CD14-positive monocyte (primary cell): Measurements from ENCODE around the gene BMP7. TPM values are rescaled to one million over a fixed set of nuclear protein-coding genes. Genes with fewer than 3 reads are reported as not detected.

ENCODE experiments used
- DNase-seq, 3 donors: peaks; one replicate each; pipeline ENCODE4 v3.0.0-alpha.2; 2011 to 2022
- H2AFZ ChIP-seq: 2 replicates; pipeline ENCODE4 v1.6.0; 2012; ENCODE audit warnings: mild to moderate bottlenecking, low read depth, low read length, inconsistent platforms; ENCODE audit not compliant: insufficient read depth, poor library complexity, severe bottlenecking
- H3K27ac ChIP-seq, 2 donors: 1 replicate in 1 of 2; 2 replicates in 1 of 2; pipeline ENCODE4 v1.5.1; 2012 to 2013; ENCODE audit warnings: low read length in 2 of 2, control low read depth in 1 of 2, inconsistent platforms in 1 of 2, low read depth in 1 of 2, mild to moderate bottlenecking in 1 of 2
- H3K27me3 ChIP-seq, 2 donors: one replicate each; pipeline versions ENCODE4 v1.6.0 to v1.6.1; 2011 to 2013; ENCODE audit warnings: low read length in 2 of 2; ENCODE audit not compliant: control insufficient read depth in 2 of 2, insufficient read depth in 2 of 2
- H3K36me3 ChIP-seq, 2 donors: replicated peaks in 1 of 2; 1 replicate in 1 of 2; 2 replicates in 1 of 2; pipeline versions ENCODE4 v1.5.1 to v1.6.1; 2012 to 2013; ENCODE audit warnings: low read length in 2 of 2, control low read depth in 1 of 2, inconsistent platforms in 1 of 2, mild to moderate bottlenecking in 1 of 2; ENCODE audit not compliant: insufficient read depth in 2 of 2, control insufficient read depth in 1 of 2
- H3K4me1 ChIP-seq, 2 donors: 1 replicate in 1 of 2; 2 replicates in 1 of 2; pipeline versions ENCODE4 v1.5.1 to v1.6.1; 2012 to 2013; ENCODE audit warnings: low read length in 2 of 2, control low read depth in 1 of 2, inconsistent platforms in 1 of 2, mild to moderate bottlenecking in 1 of 2, moderate library complexity in 1 of 2; ENCODE audit not compliant: insufficient read depth in 2 of 2, control insufficient read depth in 1 of 2
- H3K4me2 ChIP-seq: replicated peaks from 2 replicates; pipeline ENCODE3; 2012; ENCODE audit warnings: low read length, moderate library complexity, mild to moderate bottlenecking; ENCODE audit not compliant: poor library complexity, severe bottlenecking; ENCODE audit errors: extremely low read depth
- H3K4me3 ChIP-seq, 3 experiments: fragments of 200-600 bp in 1 of 3; sonication (generic) in 1 of 3; replicated peaks in 1 of 3; 1 replicate in 2 of 3; 2 replicates in 1 of 3; pipeline ENCODE4 v1.5.1; 2011 to 2013; ENCODE audit warnings: low read length in 3 of 3, mild to moderate bottlenecking in 3 of 3, control low read depth in 2 of 3, low read depth in 2 of 3, inconsistent platforms in 1 of 3, moderate library complexity in 1 of 3
- H3K79me2 ChIP-seq: 2 replicates; pipeline ENCODE4 v1.6.0; 2012; ENCODE audit warnings: mild to moderate bottlenecking, control low read depth, inconsistent platforms, low read length, moderate library complexity; ENCODE audit not compliant: insufficient read depth
- H3K9ac ChIP-seq: 2 replicates; pipeline ENCODE4 v1.6.0; 2017; ENCODE audit warnings: low read length, mild to moderate bottlenecking; ENCODE audit not compliant: insufficient read depth, poor library complexity, severe bottlenecking
- H3K9me3 ChIP-seq, 2 donors: replicated peaks in 1 of 2; 1 replicate in 1 of 2; 2 replicates in 1 of 2; pipeline versions ENCODE4 v1.5.1 to v1.6.1; 2012 to 2013; ENCODE audit warnings: low read length in 2 of 2, control low read depth in 1 of 2; ENCODE audit not compliant: control insufficient read depth in 1 of 2, insufficient read depth in 1 of 2
- H4K20me1 ChIP-seq: 2 replicates; pipeline ENCODE4 v1.6.0; 2012; ENCODE audit warnings: mild to moderate bottlenecking, low read length, control low read depth, moderate library complexity; ENCODE audit not compliant: insufficient read depth
- H3K27ac Mint-ChIP-seq, 7 donors: one replicate each; pipeline ENCODE4 v1.8.0; 2020; ENCODE audit warnings: mild to moderate bottlenecking in 7 of 7, mixed read lengths in 7 of 7, moderate library complexity in 6 of 7, inconsistent platforms in 2 of 7
- H3K27me3 Mint-ChIP-seq, 3 donors: one replicate each; pipeline ENCODE4 v1.8.0; 2021 to 2022; ENCODE audit warnings: low read depth in 3 of 3, mild to moderate bottlenecking in 3 of 3, mixed read lengths in 3 of 3, moderate library complexity in 3 of 3, inconsistent platforms in 1 of 3
- H3K36me3 Mint-ChIP-seq, 2 donors: one replicate each; pipeline ENCODE4 v1.8.0; 2020; ENCODE audit warnings: mixed read lengths in 2 of 2, inconsistent platforms in 1 of 2, mild to moderate bottlenecking in 1 of 2
- H3K4me1 Mint-ChIP-seq: one replicate; pipeline ENCODE4 v1.8.0; 2020; ENCODE audit warnings: mild to moderate bottlenecking, mixed read lengths
- H3K4me3 Mint-ChIP-seq, 2 donors: one replicate each; pipeline ENCODE4 v1.8.0; 2020; ENCODE audit warnings: mild to moderate bottlenecking in 2 of 2, mixed read lengths in 2 of 2, moderate library complexity in 1 of 2
- H3K9me3 Mint-ChIP-seq, 7 donors: one replicate each; pipeline ENCODE4 v1.8.0; 2020 to 2022; ENCODE audit warnings: mixed read lengths in 7 of 7, mild to moderate bottlenecking in 6 of 7, moderate library complexity in 6 of 7, inconsistent platforms in 2 of 7
- WGBS: methylation state at CpG from one replicate; pipeline ENCODE4 v1.1.5; 2013; ENCODE audit warnings: missing lambda C conversion rate; ENCODE audit not compliant: insufficient coverage; 5-methylcytosine and 5-hydroxymethylcytosine counted together
- intact Hi-C, 2 donors: fragments of 100-400 bp; cut with micrococcal nuclease; formaldehyde crosslinking; loops; one replicate each; pipeline versions ENCODE4 v1.15.0 to v1.15.1; 2023
- polyA plus RNA-seq, 3 donors: library from polyadenylated mRNA; depleted of rRNA in 1 of 3; unstranded in 2 of 3; stranded (reverse) in 1 of 3; fragments of 300-500 nt in 2 of 3; fragments of >200 nt in 1 of 3; fragmentation: Illumina TruSeq in 2 of 3; gene quantifications; 1 replicate in 2 of 3; 2 replicates in 1 of 3; pipeline ENCODE4 v1.2.3, GENCODE V29; 2012 to 2021
- TF ChIP-seq, protein P1 (sequence below): fragments of 200-600 bp; IDR thresholded peaks from one replicate; pipeline ENCODE4 v1.8.0; 2022; ENCODE audit warnings: antibody characterized with exemption, mild to moderate bottlenecking

The BMP7 gene
- polyA plus RNA-seq, 3 donors: not detected

DNA sequence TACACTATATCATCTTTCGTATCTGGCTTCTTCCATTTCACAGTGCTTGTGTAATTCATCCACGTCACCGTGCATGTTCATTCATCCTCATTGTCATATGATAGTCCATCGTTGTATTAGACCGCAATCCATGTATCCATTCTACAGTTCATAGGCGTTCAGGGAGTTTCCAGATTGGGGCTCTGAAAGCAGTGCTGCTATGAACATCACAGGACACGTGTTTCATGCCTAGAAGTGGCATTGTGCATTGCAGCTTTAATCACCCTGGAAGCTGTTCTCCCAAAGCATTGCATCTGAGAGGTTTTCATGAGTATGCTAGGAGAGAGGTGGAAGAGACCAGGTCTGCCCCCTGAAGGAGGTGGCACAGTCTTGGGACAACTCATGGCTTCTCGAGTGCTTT lies 35.3 kb downstream of the BMP7 start:
- 77% methylated on average over 5 of the region's 8 CpGs for WGBS
- no peak overlapping the region for H3K4me3 ChIP-seq
- H3K27me3 Mint-ChIP-seq: peaks cover 7 to 20% (median 12%) of the 10 kb centered on the region in 3 donors

GRCh38 chr20:57230247-57230646 lies 36.2 kb downstream of the BMP7 start:
- Mint-ChIP-seq H3K4me1 (no peaks in the 10 kb centered on the region), H3K27me3 (peaks cover 7 to 15% (median 7%) of the 10 kb centered on the region in 3 donors), H3K4me3 (no peak overlapping the region), H3K36me3 (no peaks in the 10 kb centered on the region), H3K27ac (no peak overlapping the region), H3K9me3 (no peaks in the 10 kb centered on the region)
- TF ChIP-seq, protein P1, sequence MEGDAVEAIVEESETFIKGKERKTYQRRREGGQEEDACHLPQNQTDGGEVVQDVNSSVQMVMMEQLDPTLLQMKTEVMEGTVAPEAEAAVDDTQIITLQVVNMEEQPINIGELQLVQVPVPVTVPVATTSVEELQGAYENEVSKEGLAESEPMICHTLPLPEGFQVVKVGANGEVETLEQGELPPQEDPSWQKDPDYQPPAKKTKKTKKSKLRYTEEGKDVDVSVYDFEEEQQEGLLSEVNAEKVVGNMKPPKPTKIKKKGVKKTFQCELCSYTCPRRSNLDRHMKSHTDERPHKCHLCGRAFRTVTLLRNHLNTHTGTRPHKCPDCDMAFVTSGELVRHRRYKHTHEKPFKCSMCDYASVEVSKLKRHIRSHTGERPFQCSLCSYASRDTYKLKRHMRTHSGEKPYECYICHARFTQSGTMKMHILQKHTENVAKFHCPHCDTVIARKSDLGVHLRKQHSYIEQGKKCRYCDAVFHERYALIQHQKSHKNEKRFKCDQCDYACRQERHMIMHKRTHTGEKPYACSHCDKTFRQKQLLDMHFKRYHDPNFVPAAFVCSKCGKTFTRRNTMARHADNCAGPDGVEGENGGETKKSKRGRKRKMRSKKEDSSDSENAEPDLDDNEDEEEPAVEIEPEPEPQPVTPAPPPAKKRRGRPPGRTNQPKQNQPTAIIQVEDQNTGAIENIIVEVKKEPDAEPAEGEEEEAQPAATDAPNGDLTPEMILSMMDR: no peak
- H3K79me2 ChIP-seq: no peaks in the 10 kb centered on the region
- no peaks in the 10 kb centered on the region for H3K9me3 ChIP-seq
- no peak overlapping the region for H2AFZ ChIP-seq
- no peak overlapping the region for H3K27ac ChIP-seq
- no peaks in the 10 kb centered on the region for H3K4me1 ChIP-seq
- H3K4me2 ChIP-seq: no peak overlapping the region
- no peak overlapping the region for H3K4me3 ChIP-seq
- 78% methylated on average over 6 of the region's 8 CpGs for WGBS
- no peak for DNase-seq
- intact Hi-C loops: no loop called here
- no peaks in the 10 kb centered on the region for H3K36me3 ChIP-seq
- no peak overlapping the region for H3K9ac ChIP-seq
- H3K27me3 ChIP-seq: no peaks in the 10 kb centered on the region
- no peaks in the 10 kb centered on the region for H4K20me1 ChIP-seq

More for the DNA sequence above, 35.3 kb downstream of the BMP7 start:
- Histone ChIP-seq H2AFZ (no peak overlapping the region), H3K27ac (no peak overlapping the region), H3K4me1 (no peaks in the 10 kb centered on the region), H4K20me1 (no peaks in the 10 kb centered on the region), H3K79me2 (no peaks in the 10 kb centered on the region), H3K4me2 (no peak overlapping the region), H3K9ac (no peak overlapping the region), H3K9me3 (no peaks in the 10 kb centered on the region), H3K27me3 (no peaks in the 10 kb centered on the region), H3K36me3 (no peaks in the 10 kb centered on the region)
- TF ChIP-seq, protein P1: no peak
- no peak overlapping the region for H3K4me3 Mint-ChIP-seq
- intact Hi-C loops: no loop called here
- peaks cover 0 to 2% (median 0%) of the 10 kb centered on the region in 7 donors for H3K9me3 Mint-ChIP-seq
- DNase-seq: no peak
- H3K4me1 Mint-ChIP-seq: no peaks in the 10 kb centered on the region
- H3K27ac Mint-ChIP-seq: no peak overlapping the region
- no peaks in the 10 kb centered on the region for H3K36me3 Mint-ChIP-seq
